SW 1271 (cell line): ENCODE results near the gene COL17A1.

ENCODE experiments used
- DNase-seq, 2 experiments: peaks; one replicate each; lab custom pipeline; 2025; lab: John Stamatoyannopoulos, UW

Gene COL17A1

DNA sequence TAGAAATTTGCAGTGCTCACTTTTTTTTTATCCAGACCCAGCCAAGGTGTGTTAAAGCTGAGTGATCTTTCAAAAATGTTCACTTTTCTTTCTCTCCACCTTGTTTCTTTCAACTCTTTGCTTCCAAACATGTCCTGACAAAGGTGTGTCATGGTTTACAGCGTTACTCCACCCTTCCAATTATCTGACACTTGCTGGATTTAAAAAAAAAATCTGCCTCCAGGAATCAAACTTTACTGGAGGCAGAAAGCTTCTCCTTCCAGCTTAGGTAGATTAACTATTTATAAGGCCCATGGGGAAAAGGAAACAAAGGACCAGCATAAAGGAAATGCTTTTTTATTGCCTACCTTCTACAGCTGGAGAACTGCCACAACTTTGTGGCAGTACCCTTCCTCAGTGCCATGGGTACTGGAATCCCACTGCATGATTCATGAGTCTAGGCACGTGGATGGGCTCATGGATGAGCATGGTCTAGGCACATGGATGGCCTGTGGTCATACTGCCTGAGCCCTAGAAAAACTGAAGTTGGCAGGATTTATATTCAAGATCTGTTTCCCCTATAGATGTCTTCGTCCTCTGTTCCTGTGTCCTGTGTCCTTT, at the start of gene COL17A1:
Gene COL17A1 (minus strand): TSS at position 80 of the 600 bp plus-strand sequence. CDS start 5,207 bp downstream, outside the sequence.
- no peak for DNase-seq

GRCh38 chr10:104130041-104130440, 44.4 kb upstream of the COL17A1 start:
- no peak for DNase-seq

- no peak for DNase-seq
Observed at GRCh38 chr10:104128214-104128613, 42.5 kb upstream of the COL17A1 start.

GRCh38 chr10:104127411-104127810, 41.7 kb upstream of the COL17A1 start:
- peak in 1 of 2 experiments; percentile 48 for DNase-seq

DNA sequence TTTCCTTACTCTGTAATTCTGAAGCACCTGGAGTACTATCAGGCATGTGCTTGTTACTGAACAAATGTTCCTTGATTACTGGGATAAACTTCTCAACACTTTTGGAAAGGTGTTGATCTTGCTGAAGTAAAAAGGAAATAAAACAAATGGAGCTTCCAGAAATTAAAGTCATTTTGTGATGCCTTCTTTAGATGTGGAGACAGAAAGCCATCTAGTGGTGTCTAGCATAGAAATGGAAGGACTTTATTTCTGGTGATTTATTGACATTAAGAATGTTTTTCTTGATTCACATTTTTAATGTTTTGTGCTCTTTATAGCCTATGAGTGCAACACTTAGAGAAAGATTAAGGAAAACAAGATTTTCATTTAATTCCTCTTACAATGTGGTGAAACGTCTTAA, 37.7 kb upstream of the COL17A1 start:
- peak in 1 of 2 experiments; percentile 31 for DNase-seq

DNA sequence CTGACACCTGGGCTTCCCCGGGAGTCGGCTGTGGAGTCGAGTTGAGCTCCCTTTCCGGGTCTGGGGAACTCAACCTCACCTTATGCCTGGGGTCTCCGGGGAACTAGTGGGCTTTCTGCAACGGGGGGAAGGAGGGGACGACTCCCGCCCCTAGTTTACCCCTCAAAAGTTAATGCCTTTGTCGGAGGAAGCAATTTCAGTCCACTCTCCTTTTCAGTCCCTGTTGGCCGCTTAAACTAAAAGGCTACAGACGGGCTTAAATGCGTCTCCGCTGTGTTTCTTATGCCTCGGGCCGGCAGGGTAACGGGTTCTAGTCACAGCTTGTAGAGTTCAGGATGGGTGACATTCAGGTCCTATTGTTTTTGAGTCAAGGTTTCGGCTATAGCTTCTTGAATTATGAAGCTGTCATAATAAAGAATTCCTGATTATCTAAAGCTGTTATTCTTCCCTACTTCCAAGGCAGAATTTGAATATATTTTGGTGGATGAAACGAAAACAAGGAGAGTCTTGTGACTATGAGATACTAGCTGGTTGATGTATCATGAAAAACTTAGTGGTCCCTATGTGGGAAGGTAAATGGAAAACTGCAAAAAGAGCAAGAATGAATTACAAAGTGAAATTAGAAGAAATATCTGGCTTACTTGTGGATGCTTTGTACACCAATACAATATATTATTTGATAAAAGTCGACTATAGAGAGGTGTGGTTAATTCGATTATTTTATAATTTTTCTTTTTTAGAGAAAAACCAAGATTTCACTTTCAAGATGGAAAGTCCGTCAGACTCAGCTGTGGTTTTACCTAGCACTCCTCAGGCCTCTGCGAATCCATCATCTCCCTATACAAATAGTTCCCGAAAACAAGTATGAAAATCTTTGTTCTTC, 36.8 kb upstream of the COL17A1 start:
- DNase-seq = peak in 1 of 2 experiments; percentile 58

DNA sequence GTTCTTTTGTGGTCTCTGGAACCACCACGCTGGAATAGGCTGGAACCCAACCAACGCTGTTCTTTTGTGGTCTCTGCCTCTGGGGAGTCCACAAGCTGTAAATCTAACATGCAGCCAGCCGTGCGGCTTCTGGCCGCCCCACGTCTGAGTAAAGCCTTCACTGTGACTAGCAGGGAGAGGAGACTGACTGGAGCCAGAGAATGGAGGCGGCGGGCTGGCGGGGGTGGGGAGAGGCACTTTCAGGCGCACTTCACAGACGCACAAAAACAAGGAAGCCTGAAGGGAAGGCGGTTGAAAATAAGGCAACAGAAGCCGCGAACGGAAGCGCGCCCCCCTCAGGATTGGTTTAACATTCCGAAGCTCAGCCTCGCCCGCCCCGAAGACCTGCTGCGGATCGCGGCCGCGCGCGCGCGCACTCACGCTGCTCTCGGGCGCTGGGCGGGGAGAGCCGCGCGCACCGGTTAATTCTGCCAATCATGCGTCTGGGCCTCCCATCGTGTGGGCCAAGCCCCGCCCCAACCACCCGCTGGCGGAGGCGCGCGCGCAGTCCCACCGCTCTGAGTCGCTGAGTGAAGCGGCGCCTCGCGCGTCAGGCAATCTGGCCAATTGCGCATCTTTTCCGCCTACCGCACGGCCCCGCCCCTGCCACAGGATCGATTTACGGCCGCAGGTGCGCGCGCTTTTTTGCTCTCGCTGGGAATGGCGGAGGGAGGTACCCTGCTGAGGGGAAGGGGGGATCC, 36.0 kb upstream of the COL17A1 start, which contains the start of gene SFR1:
Gene SFR1 (plus strand): TSS at position 687 of the 740 bp plus-strand sequence. CDS start 13 bp downstream, at position 700.
- peak; percentile 77 to 93 for DNase-seq

- DNase-seq = peak; percentile 88 to 93
Observed at GRCh38 chr10:104120903-104121484, 35.3 kb upstream of the COL17A1 start.

DNA sequence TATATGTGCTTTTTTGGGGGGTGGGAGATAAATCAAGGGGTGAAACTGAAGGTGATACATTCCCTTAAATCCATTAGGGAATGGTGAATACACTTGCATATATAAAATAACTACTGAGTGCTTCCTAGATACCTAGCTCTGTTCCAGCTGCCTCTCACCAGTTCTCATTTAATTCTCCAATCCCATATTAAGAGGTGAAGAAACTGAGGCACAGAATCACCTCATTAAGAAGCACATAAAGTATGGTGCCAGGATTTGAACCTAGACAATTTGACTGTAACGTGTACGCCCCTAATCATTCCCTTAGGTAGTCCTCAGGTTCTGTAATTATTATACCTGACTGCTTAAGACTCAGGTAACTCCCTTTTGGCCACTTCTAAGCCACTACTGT, 34.8 kb upstream of the COL17A1 start:
- DNase-seq = no peak

GRCh38 chr10:104119996-104120395, 34.3 kb upstream of the COL17A1 start:
- DNase-seq = peak in 1 of 2 experiments; percentile 5

GRCh38 chr10:104117839-104118323, 32.2 kb upstream of the COL17A1 start:
- DNase-seq = peak in 1 of 2 experiments; percentile 29

GRCh38 chr10:104113376-104113956, 27.8 kb upstream of the COL17A1 start:
- no peak for DNase-seq

- DNase-seq = peak; percentile 22 to 69
Observed at GRCh38 chr10:104109908-104110662, 24.4 kb upstream of the COL17A1 start.

DNA sequence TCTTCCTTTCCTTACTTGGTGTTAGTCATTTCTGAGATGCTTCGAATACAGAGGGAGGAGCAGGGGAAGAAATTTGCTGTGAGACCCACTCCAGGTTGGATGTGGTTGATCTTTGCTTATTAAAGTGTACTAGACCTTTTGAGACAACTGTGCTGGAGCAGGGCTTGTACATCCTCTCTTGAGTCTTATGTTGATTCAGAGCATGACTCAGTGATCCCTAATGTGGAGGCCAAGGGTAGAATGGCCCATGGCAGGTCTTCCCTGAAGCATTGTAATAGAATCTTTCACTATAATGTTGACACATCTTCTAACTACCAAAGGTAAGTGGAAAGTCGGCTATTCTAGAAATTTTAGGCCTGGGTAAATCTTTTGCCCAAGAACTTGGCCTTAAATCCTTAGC, 19.2 kb upstream of the COL17A1 start:
- no peak for DNase-seq

GRCh38 chr10:104104418-104104817, 18.7 kb upstream of the COL17A1 start:
- DNase-seq = no peak

DNA sequence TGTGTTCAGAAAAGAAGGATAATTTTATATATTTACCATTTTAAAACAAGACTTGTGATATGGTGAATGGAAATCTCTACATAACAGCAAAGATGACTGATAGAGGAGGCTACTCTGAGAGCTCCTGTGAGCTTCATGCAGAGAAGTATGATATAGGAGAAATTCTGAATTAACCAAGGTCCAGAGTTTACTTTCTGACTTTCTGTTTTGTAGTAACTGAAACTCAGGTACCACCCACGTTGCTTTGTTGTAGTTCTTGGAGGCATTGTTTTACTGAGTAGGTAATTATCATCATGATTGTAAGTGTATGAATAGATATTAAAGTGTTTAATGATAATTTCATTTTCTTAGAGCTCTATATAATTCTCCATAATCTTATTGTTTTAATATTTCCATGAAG, 18.3 kb upstream of the COL17A1 start:
- DNase-seq = no peak

GRCh38 chr10:104101902-104102301, 16.2 kb upstream of the COL17A1 start:
- no peak for DNase-seq

GRCh38 chr10:104100795-104101194, 15.1 kb upstream of the COL17A1 start:
- no peak for DNase-seq

GRCh38 chr10:104099941-104100340, 14.3 kb upstream of the COL17A1 start:
- DNase-seq = no peak

- DNase-seq = no peak
Observed at GRCh38 chr10:104099269-104099668, 13.6 kb upstream of the COL17A1 start.
